ENCODE results near the gene GART.

The GART gene

DNA sequence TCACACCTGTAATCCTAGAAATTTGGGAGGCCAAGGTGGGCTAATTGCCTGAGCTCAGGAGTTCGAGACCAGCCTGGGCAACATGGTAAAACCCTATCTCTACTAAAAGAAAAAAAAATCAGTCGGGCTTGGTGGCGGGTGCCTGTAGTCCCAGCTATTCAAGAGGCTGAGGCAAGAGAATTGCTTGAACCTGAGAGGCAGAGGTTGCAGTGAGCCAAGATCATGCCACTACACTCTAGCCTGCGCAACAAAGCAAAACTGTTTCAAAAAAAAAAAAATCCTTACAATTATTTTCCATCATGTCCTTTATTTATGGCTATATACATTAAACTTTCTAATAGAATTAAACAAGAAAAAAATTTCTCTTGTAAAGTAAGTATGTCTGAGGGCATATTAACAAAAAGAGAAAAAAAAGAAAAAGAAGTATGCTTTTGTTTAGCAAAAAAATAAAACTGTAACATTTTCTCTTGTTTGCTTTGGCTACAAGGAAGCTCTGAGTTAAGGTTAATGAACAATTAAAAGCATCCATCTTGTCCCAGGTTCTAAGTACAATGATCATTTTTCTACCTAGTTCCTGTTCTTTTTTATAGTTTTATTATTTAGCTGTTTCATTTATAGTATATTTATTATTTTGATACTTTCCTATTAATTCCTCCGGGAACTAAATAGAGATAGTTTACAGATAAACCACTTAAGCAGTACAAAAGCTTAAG lies 80.2 kb downstream of the GART start:
- DNase-seq (ENCODE audit: low read depth) = no peak

GRCh38 chr21:33458861-33459260 lies 83.1 kb downstream of the GART start:
- no peak for DNase-seq (ENCODE audit: low read depth)

DNA sequence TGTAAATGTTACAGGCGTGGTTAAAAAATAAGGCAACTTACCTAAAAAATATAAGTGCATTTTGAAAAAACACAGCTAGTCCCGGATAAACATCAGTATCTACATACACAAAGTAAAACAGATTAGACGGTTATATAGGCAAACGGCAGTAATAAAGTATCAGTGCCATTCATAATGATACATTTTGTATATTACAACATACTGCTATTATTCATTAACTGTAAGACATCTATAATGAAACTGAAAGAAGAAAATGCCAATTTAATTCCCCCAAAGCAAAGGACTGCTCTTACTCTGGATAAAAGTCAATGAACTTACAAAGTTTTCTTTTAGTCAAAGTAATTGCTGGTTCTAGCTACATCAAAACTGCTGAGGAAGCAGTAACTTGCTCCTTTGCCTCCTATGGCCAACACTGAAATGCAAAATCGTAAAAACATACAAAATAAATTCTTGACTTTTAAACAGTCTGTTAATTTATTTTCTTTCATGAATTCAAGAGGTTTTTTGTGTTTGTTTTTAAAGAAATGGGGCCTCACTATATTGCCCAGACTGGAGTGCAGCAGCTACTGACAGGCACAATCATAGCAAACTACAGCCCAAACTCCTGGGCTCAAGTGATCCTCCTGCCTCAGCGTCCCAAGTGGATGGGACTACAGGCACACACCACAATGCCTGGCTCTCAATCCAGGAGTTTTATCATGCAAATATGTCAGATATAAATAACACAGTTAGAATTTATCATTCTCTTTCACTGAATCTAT lies 86.1 kb downstream of the GART start:
- DNase-seq (ENCODE audit: low read depth) = no peak

All from stimulated activated CD8-positive, alpha-beta memory T cell treated with anti-CD3 and anti-CD28 coated beads, Interleukin-4, amount 100 ng/mL, for 24 hours (primary cell).